PC-3 (cell line): ENCODE results near the gene VAMP4. TPM values are rescaled to one million over a fixed set of nuclear protein-coding genes. Genes with fewer than 3 reads are reported as not detected.
"Not testable (repeated sequence)": the region's sequence is repeated elsewhere in the genome, so short reads cannot be mapped to it uniquely, and the experiment has no call there.

ENCODE experiments used
- ATAC-seq: fragments of 200-7000 bp; cut with Tn5 transposase; 2 replicates; pipeline ENCODE4 v1.9.1; 2020; ENCODE audit warnings: mild to moderate bottlenecking, moderate library complexity
- BruUV-seq: library from RNA; stranded (reverse); fragments of 400-500 nt; replicated peaks from 2 replicates; lab custom pipeline; 2021; lab: Mats Ljungman, UMichigan
- CTCF ChIA-PET: fragments of 300-600 bp; sonication (Branson Sonifier 250); formaldehyde crosslinking; loops from one replicate; lab custom pipeline; 2022; ENCODE audit warnings: antibody characterized with exemption; lab: Charles Lee
- POLR2A ChIA-PET: fragments of 300-600 bp; sonication (Branson Sonifier 250); formaldehyde crosslinking; loops from one replicate; lab custom pipeline; 2022; ENCODE audit warnings: antibody characterized with exemption; ENCODE audit not compliant: unreplicated experiment; lab: Charles Lee
- DNase-seq: peaks from one replicate; pipeline ENCODE4 v3.0.0-alpha.2; 2015
- H2AFZ ChIP-seq: fragments of 300-600 bp; sonication (generic); 2 replicates; pipeline ENCODE4 v1.6.0; 2016; ENCODE audit warnings: antibody characterized with exemption, low read length
- H3F3A ChIP-seq: fragments of 300-600 bp; sonication (generic); one replicate; pipeline ENCODE4 v1.6.0; 2017; ENCODE audit warnings: antibody characterized with exemption, low read length, control low read depth, mild to moderate bottlenecking; ENCODE audit not compliant: unreplicated experiment
- H3K27ac ChIP-seq: fragments of 300-600 bp; sonication (generic); 2 replicates; pipeline ENCODE4 v1.5.1; 2016; ENCODE audit warnings: mild to moderate bottlenecking, low read length
- H3K27me3 ChIP-seq: fragments of 300-600 bp; sonication (generic); 2 replicates; pipeline ENCODE4 v1.6.1; 2016; ENCODE audit warnings: low read length, mixed read lengths
- H3K36me3 ChIP-seq: fragments of 300-600 bp; sonication (generic); 2 replicates; pipeline ENCODE4 v1.6.1; 2016; ENCODE audit warnings: low read depth, mixed run types, low read length, mixed read lengths
- H3K4me1 ChIP-seq: fragments of 300-600 bp; sonication (generic); 2 replicates; pipeline ENCODE4 v1.5.1; 2016; ENCODE audit warnings: low read length; ENCODE audit not compliant: insufficient read depth
- H3K4me2 ChIP-seq: fragments of 300-600 bp; sonication (generic); 2 replicates; pipeline ENCODE4 v1.6.0; 2016; ENCODE audit warnings: low read length
- H3K4me3 ChIP-seq: fragments of 300-600 bp; sonication (generic); 2 replicates; pipeline ENCODE4 v1.5.1; 2016; ENCODE audit warnings: mild to moderate bottlenecking, low read length, mixed read lengths
- H3K79me2 ChIP-seq: fragments of 300-600 bp; sonication (generic); 2 replicates; pipeline ENCODE4 v1.6.1; 2017; ENCODE audit warnings: low read length, mixed read lengths
- H3K9ac ChIP-seq: fragments of 300-600 bp; sonication (generic); 2 replicates; pipeline ENCODE4 v1.6.0; 2016; ENCODE audit warnings: mild to moderate bottlenecking, low read length
- H3K9me2 ChIP-seq: fragments of 300-600 bp; sonication (generic); replicated peaks from 2 replicates; pipeline ENCODE4 v1.6.1; 2016; ENCODE audit warnings: mixed run types, low read length, mixed read lengths
- H3K9me3 ChIP-seq: fragments of 300-600 bp; sonication (generic); 2 replicates; pipeline ENCODE4 v1.6.1; 2016; ENCODE audit warnings: low read length, mixed read lengths
- H4K20me1 ChIP-seq: fragments of 300-600 bp; sonication (generic); 2 replicates; pipeline ENCODE4 v1.6.1; 2016; ENCODE audit warnings: low read length, mixed read lengths
- EZH2 ChIP-seq: fragments of 300-600 bp; sonication (generic); IDR thresholded peaks from one replicate; pipeline ENCODE4 v1.6.1; 2017; ENCODE audit warnings: antibody characterized with exemption, mild to moderate bottlenecking, low read length; ENCODE audit not compliant: unreplicated experiment
- EZH2phosphoT487 ChIP-seq: fragments of 300-600 bp; sonication (generic); IDR thresholded peaks from 2 replicates; pipeline ENCODE4 v1.6.1; 2018; ENCODE audit warnings: mild to moderate bottlenecking, antibody characterized with exemption, low read length, borderline replicate concordance
- intact Hi-C: fragments of 100-400 bp; cut with micrococcal nuclease; formaldehyde crosslinking; loops from 2 replicates; pipeline ENCODE4 v1.9.0; 2023
- total RNA-seq: library from RNA; depleted of rRNA; stranded (reverse); fragments of >200 nt; gene quantifications from 2 replicates; pipeline ENCODE4 v1.2.3, GENCODE V29; 2014
- TF ChIP-seq, protein P1 (sequence below): fragments of 300-600 bp; sonication (generic); conservative IDR thresholded peaks from 2 replicates; pipeline ENCODE4 v1.5.1; 2017; ENCODE audit warnings: antibody characterized with exemption, low read depth, mild to moderate bottlenecking, low read length

The VAMP4 gene
- total RNA-seq, 1 experiment from 2014 or later, result 7.2 TPM

DNA sequence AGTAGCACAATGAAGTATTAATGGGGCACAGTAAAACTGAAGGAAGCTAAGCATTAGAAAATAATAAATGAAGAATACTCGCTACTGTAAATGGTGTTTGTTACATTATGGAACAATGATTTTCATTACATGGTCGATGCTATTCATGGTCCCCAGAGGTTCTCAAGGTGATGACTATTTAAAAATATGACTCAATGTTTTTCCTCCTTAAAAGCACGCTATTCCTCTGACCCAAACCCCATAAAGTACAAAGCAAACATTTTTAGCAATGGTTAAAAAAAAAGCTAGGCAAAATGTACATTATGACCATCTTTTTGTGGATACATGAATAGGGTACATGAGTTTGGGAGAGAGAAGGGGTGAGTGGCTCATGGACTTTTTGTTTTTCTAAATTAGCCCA lies 34.3 kb downstream of the VAMP4 start:
- peak; percentile 98 for ATAC-seq
- Histone ChIP-seq H3K4me1 (peaks cover 10% of the 10 kb centered on the region), H3K27ac (peak overlapping the region; percentile 25), H3K36me3 (no peaks in the 10 kb centered on the region), H3K27me3 (no peaks in the 10 kb centered on the region), H3K9ac (no peak overlapping the region), H3K9me3 (no peaks in the 10 kb centered on the region), H3K79me2 (no peaks in the 10 kb centered on the region), H3K4me3 (no peak overlapping the region), H3K4me2 (peak overlapping the region; percentile 22; the same call in 1 of the 2 replicates), H4K20me1 (no peaks in the 10 kb centered on the region), H3K9me2 (no peaks in the 10 kb centered on the region), H3F3A (no peaks in the 10 kb centered on the region), H2AFZ (no peak overlapping the region)
- DNase-seq, result peak; percentile 76
- ChIA-PET POLR2A (no interaction called here), CTCF (interaction anchor here (1.2 kb wide), 1 partner anchor 9 kb away, joined by 4 read pairs; no protein-coding TSS in a partner anchor)
- intact Hi-C loops, result loop anchor here (2.0 kb wide), 1 partner anchor 63 kb away; no protein-coding TSS in a partner anchor
- TF ChIP-seq EZH2phosphoT487 (no peak), EZH2 (no peak)
- TF ChIP-seq, protein P1, sequence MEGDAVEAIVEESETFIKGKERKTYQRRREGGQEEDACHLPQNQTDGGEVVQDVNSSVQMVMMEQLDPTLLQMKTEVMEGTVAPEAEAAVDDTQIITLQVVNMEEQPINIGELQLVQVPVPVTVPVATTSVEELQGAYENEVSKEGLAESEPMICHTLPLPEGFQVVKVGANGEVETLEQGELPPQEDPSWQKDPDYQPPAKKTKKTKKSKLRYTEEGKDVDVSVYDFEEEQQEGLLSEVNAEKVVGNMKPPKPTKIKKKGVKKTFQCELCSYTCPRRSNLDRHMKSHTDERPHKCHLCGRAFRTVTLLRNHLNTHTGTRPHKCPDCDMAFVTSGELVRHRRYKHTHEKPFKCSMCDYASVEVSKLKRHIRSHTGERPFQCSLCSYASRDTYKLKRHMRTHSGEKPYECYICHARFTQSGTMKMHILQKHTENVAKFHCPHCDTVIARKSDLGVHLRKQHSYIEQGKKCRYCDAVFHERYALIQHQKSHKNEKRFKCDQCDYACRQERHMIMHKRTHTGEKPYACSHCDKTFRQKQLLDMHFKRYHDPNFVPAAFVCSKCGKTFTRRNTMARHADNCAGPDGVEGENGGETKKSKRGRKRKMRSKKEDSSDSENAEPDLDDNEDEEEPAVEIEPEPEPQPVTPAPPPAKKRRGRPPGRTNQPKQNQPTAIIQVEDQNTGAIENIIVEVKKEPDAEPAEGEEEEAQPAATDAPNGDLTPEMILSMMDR, result no peak
- no TSS peak for BruUV-seq

DNA sequence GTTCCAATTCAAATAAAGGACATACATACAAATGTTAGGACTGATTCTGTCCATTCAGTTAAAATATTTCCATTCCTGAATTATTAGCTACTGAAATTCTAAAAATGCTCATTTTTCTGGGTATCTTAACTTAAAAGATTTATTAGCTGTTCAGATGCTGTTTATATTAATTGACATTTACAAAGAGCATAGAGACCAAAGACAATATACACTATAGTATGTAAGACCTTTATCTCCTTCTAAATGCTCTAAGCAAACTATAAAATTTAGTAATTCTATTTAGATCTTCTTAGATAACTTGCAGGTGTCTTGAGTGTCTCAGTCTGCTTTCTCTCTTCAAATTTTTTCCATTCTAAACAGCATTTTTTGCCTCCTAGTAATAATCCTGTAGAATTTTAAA lies 39.3 kb downstream of the VAMP4 start:
- no TSS peak for BruUV-seq
- DNase-seq (no peak), ATAC-seq (no peak)
- TF ChIP-seq EZH2 (no peak), EZH2phosphoT487 (no peak)
- TF ChIP-seq, protein P1, result no peak
- Histone ChIP-seq H3K4me1 (peaks cover 6% of the 10 kb centered on the region), H3F3A (no peaks in the 10 kb centered on the region), H3K27ac (no peak overlapping the region), H3K4me3 (no peak overlapping the region), H3K4me2 (no peak overlapping the region), H3K9me2 (no peaks in the 10 kb centered on the region), H3K9me3 (no peaks in the 10 kb centered on the region), H3K36me3 (no peaks in the 10 kb centered on the region), H4K20me1 (no peaks in the 10 kb centered on the region), H3K79me2 (no peaks in the 10 kb centered on the region), H2AFZ (no peak overlapping the region), H3K27me3 (no peaks in the 10 kb centered on the region), H3K9ac (no peak overlapping the region)
- intact Hi-C loops, result no loop called here
- ChIA-PET CTCF (no interaction called here), POLR2A (no interaction called here)

DNA sequence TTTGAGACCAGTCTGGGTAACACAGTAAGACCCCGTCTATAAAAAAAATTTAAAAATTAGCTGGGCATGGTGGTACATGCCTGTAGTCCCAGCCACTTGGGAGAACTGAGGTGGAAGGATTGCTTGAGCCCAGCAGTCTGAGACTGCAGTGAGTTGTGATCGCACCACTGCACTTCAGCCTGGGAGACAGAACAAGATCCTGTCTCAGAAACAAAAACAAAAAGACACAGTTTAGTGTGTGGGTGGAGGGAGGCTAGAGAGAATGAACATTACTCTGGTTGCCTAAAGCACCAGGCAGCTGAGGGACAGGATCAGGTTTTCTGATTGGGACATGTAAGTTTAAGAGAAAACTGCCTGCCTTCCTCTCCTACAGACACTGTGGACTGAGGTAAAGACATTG lies 42.3 kb downstream of the VAMP4 start:
- no peak overlapping the region for H2AFZ ChIP-seq
- TF ChIP-seq, protein P1, result no peak
- TF ChIP-seq EZH2 (no peak), EZH2phosphoT487 (no peak)
- no peaks in the 10 kb centered on the region for H3K79me2 ChIP-seq
- no peak overlapping the region for H3K9ac ChIP-seq
- no peaks in the 10 kb centered on the region for H3K9me3 ChIP-seq
- BruUV-seq, result no TSS peak
- H3K36me3 ChIP-seq, result no peaks in the 10 kb centered on the region
- intact Hi-C loops, result no loop called here
- CTCF ChIA-PET, result no interaction called here
- POLR2A ChIA-PET, result interaction anchor here (0.6 kb wide), 1 partner anchor 258 kb away, joined by 4 read pairs; no protein-coding TSS in a partner anchor
- ATAC-seq (no peak), DNase-seq (no peak)
- no peak overlapping the region for H3K27ac ChIP-seq
- H3F3A ChIP-seq, result no peaks in the 10 kb centered on the region
- H3K4me3 ChIP-seq, result no peak overlapping the region
- H3K4me1 ChIP-seq, result no peaks in the 10 kb centered on the region
- no peaks in the 10 kb centered on the region for H4K20me1 ChIP-seq
- H3K27me3 ChIP-seq, result no peaks in the 10 kb centered on the region
- no peak overlapping the region for H3K4me2 ChIP-seq
- H3K9me2 ChIP-seq, result no peaks in the 10 kb centered on the region

DNA sequence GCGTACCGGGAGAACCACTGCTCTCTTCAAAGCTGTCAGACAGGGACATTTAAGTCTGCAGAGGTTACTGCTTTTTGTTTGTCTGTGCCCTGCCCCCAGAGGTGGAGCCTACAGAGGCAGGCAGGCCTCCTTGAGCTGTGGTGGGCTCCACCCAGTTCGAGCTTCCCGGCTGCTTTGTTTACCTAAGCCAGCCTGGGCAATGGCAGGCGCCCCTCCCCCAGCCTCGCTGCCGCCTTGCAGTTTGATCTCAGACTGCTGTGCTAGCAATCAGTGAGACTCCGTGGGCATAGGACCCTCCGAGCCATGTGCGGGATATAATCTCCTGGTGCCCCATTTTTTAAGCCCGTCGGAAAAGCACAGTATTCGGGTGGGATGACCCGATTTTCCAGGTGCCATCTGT lies 46.1 kb downstream of the VAMP4 start:
- H3K36me3 ChIP-seq, ATAC-seq, H3K4me1 ChIP-seq, H3K27me3 ChIP-seq, H3K9ac ChIP-seq, intact Hi-C loops, H3K4me2 ChIP-seq, H3K4me3 ChIP-seq, POLR2A ChIA-PET, DNase-seq, H3K9me2 ChIP-seq, H3K79me2 ChIP-seq, H3F3A ChIP-seq, BruUV-seq, H3K27ac ChIP-seq, H4K20me1 ChIP-seq, H2AFZ ChIP-seq, H3K9me3 ChIP-seq: not testable (repeated sequence)
- CTCF ChIA-PET, result interaction anchor here (0.7 kb wide), 1 partner anchor 20 kb away, joined by 4 read pairs; no protein-coding TSS in a partner anchor
